ENCODE results near the gene SLC9A4. TPM values are rescaled to one million over a fixed set of nuclear protein-coding genes. Genes with fewer than 3 reads are reported as not detected.

The SLC9A4 gene
- total and polyA plus RNA-seq, 2 donors (not counting 3 experiments of a cell fraction or from before 2014, with no cell fraction given), result not detected

GRCh38 chr2:102449370-102449974, 23.6 kb upstream of the SLC9A4 start:
- H3K27ac ChIP-seq (ENCODE audit: insufficient read depth, low read depth, low read length), result no peak overlapping the region
- peak; percentile 92 for FAIRE-seq
- H3K36me3 ChIP-seq (ENCODE audit: control insufficient read depth in 2 of 2, extremely low read depth in 1 of 2, insufficient read depth in 2 of 2, low read length in 2 of 2), result no peaks in the 10 kb centered on the region
- no peaks in the 10 kb centered on the region for H3K4me1 ChIP-seq (ENCODE audit: control insufficient read depth, extremely low read depth, insufficient read depth, low read length)
- intact Hi-C loops (cut with micrococcal nuclease) (loop anchor here (1.0 to 2.0 kb wide), 5 partner anchors 198 to 567 kb away; no protein-coding TSS in a partner anchor), dilution Hi-C loops (cut with MboI; ENCODE audit: extremely low pct_ligation_motif_present, low sequenced_read_pairs) (no loop called here)
- peaks cover 0 to 5% of the 10 kb centered on the region in 2 experiments for H3K27me3 ChIP-seq (ENCODE audit: control insufficient read depth in 2 of 2, insufficient read depth in 2 of 2, low read length in 2 of 2)
- no peak overlapping the region for H3K4me2 ChIP-seq (ENCODE audit: insufficient read depth, low read length)
- no peaks in the 10 kb centered on the region for H3K9me1 ChIP-seq (replicated peaks; ENCODE audit: control insufficient read depth, extremely low read depth, insufficient read depth, low read length)
- no peaks in the 10 kb centered on the region for H3K79me2 ChIP-seq (ENCODE audit: control insufficient read depth, insufficient read depth, low read length)
- H3K4me3 ChIP-seq (replicated peaks in 1 of 3; ENCODE audit: insufficient read depth in 1 of 3, low read depth in 1 of 3, low read length in 3 of 3), result no peak overlapping the region
- TF ChIP-seq POLR2A (IDR thresholded peaks at IDR 0.05; ENCODE audit: low read depth, low read length), result no peak
- no peak for TF ChIP-seq MYC (IDR thresholded peaks at IDR 0.05; ENCODE audit: low read depth, low read length)
- TF ChIP-seq FOS (IDR thresholded peaks at IDR 0.05; ENCODE audit: borderline replicate concordance, insufficient read depth, low read length), result no peak
- no peak for TF ChIP-seq MAX (IDR thresholded peaks at IDR 0.05; ENCODE audit: insufficient read depth, insufficient read length)
- TF ChIP-seq GATA2 (IDR thresholded peaks at IDR 0.05; ENCODE audit: insufficient read depth, insufficient read length, low read depth, low read length), result no peak
- TF ChIP-seq EZH2 (IDR thresholded peaks at IDR 0.05; ENCODE audit: borderline replicate concordance, low read depth, low read length, severe bottlenecking), result no peak
- TF ChIP-seq CTCF (IDR thresholded peaks at IDR 0.05; ENCODE audit: extremely low read depth in 1 of 2, insufficient read depth in 1 of 2, low read depth in 1 of 2, low read length in 2 of 2), result peak; percentile 53 to 58
- no peak for TF ChIP-seq JUN (IDR thresholded peaks at IDR 0.05; ENCODE audit: borderline replicate concordance, insufficient read depth, insufficient read length, low read depth)
- POLR2A ChIA-PET, result no interaction called here
- no peak overlapping the region for H3K9ac ChIP-seq (replicated peaks; ENCODE audit: extremely low read depth, insufficient read depth, low read length)
- no peaks in the 10 kb centered on the region for H3K9me3 ChIP-seq (replicated peaks; ENCODE audit: control insufficient read depth, insufficient read depth, low read length)
- H2AFZ ChIP-seq (ENCODE audit: low read depth, low read length), result no peak overlapping the region
- DNase-seq (ENCODE audit: low read depth, low spot score), result peak; percentile 67
- CTCF ChIA-PET, result interaction anchor here (1.8 to 3.0 kb wide), 7 partner anchors 198 to 566 kb away, joined by 8 to 20 read pairs (median 13); no protein-coding TSS in a partner anchor
- BruUV-seq (replicated peaks), result no TSS peak
- H4K20me1 ChIP-seq (replicated peaks; ENCODE audit: control insufficient read depth, extremely low read depth, insufficient read depth, low read length), result no peaks in the 10 kb centered on the region

Data from endothelial cell of umbilical vein (primary cell).